HG02870 (cell line): ENCODE data around the gene PKN2.
A peak's percentile ranks its signal among the peaks of the same experiment; 100 is the strongest.

Source experiments
- ATAC-seq: cut with Tn5 transposase; IDR thresholded peaks from one replicate; pipeline ENCODE4 v1.9.1; 2021; ENCODE audit warnings: mild to moderate bottlenecking, moderate library complexity; ENCODE audit not compliant: unreplicated experiment

Gene PKN2

GRCh38 chr1:88683541-88684481 is at the start of gene PKN2:
TSS of gene PKN2 (plus strand) at chr1:88684273. CDS start at chr1:88684581, 308 bp downstream.
- ATAC-seq = peak; percentile 86

- no peak for ATAC-seq
Measured at GRCh38 chr1:88634538-88634937, 49.5 kb upstream of the PKN2 start.

GRCh38 chr1:88640060-88640459 is 44.0 kb upstream of the PKN2 start:
- no peak for ATAC-seq

DNA sequence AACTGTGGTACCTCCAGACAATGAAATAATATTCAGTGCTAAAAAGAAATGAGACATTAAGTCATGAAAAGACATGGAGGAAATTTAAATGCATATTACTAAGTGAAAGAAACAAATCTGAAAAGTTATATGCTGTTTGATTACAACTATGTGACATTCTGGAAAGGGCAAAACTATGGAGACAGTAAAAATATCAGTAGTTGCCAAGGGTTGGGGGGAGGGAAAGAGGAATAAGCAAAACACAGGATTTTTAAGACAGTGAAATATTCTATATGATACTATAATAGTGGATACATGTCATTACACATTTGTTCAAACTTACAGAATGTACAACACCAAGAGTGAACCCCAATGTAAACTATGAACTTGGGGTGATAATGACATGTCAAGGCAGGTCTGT is 38.2 kb upstream of the PKN2 start:
- no peak for ATAC-seq

DNA sequence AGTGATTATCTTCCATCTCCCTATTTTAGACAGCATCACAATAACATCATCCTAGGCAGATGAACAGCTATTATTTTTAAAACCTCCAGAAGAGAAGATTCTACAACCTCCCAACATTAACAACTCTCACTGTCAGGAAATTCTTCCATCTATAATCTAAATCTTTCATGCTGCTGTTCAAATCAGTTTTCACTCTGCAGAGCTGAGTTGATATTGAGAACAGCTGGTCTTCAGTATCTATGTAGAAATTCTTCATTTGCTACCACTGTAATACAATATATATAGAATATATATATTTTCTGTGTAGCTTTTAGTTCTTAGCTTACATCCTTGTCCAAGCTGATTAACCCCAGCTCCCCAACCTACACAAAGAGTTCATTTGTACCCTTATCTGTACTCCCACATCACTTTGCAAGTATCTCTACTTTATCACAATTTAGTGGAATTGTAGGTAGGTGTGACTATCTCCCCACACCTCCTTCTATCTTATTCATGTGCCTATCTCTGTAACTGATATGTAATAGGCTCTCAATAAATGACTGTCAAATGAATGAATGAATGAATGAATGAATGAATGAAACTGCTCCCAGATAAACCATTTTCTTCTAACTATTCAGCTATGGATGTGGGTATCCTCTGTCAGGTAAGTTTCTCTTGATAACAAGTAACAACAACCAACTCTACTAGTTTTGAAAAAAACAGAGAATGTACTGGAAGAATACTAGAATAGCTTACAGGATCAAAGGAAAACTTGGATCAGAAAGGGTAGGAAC is 37.4 kb upstream of the PKN2 start:
- no peak for ATAC-seq

DNA sequence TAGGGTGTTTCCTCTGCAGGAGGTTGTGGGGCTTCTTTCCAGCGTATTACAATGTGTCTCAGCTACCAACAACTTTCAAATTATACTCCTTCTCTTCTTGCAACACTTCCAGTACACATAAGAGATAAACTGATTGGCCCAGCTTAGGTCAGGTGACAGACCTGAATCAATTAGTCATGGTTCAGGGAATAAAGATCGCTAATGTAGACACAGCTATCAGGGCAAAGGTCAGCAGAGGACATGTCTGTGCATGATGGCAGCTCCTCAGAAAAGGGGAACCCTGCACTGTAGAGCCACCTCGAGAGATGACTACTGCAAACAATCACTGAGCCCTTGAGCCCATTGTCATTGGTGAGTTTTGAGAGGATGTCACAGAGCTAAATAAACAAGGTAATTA is 36.8 kb upstream of the PKN2 start:
- peak; percentile 82 for ATAC-seq

DNA sequence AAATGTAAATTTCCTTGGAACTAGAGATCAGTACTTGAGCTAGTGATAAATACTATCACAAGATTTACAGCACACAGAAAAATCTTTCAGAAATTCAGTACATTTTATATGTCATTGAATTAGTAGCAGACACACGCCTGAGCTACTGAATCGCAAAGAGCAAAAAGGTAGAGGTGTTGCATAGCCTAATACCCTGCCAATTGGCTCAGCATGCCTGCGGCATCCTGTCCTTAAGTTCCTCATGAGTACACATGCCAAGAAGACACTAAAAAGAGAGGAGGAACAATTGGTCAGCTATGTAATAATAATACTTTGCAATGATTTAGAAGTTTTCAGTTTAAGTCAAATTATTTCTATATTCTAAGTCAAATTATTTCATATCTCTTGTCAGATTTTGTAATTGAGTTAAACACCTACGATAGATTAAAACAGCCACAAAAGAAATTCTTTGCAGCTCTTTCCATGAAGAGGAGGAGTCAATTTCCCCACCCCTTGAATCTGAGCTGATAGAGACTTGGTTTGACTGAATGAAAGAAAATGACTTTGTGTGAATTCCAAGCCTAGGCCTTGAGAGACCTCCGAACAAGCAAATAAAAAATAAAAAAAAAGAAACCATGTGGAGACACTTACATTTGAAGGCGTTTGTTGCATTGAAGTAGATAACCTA is 36.2 kb upstream of the PKN2 start:
- no peak for ATAC-seq

- no peak for ATAC-seq
Measured at GRCh38 chr1:88648706-88649105, 35.4 kb upstream of the PKN2 start.

GRCh38 chr1:88649932-88650331 is 34.1 kb upstream of the PKN2 start:
- no peak for ATAC-seq

DNA sequence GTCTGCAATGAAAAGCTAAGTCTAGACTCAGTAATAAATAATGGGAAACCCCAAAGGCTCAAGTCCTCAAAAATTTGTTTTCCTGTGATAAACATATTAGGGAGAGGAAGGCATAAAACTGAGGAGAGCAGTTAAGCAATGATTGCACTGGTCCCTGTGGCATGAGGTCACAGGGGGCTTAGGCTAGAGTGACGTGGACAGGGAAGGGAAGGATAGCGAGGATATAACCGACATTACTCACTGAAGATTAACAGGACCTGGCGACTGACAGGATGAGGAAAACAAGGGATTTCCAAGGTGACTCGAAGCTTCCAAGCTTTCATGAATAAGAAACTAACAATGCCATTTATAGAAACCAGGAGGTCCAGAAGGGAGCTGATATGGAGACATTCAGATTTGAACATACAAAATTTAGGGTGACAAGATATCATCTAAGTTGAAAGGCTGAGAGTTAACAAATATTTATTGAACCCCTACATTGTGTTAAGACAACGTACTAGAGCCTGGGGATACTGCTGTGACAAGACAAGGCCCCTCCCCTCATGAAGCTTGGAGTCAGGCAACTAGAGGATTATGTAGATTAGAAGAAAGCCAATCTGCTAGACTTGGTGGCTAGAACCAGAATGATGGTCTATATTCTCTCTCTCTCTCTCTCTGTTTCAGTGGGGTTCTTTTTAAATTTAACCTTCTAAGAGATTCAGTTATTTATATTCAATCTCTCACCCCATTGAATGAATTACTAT is 33.2 kb upstream of the PKN2 start:
- ATAC-seq = no peak

DNA sequence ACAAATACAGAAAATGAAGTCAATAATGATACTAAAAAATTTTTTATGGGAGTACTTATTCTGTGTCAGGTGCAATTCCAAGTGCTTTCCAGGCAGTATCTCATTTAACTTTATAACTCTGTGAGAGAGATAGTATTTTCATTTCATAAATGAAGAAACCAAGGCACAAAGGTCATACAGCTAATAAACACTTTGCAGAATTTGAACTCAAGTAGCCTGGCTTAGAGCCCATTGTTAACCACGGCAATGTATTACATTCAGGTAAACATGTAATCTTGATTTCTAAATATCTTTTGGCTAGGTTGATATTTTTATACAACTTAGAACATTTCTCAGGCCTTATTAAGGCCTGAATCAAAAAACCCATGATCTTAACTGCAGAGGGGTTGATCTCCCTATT is 28.9 kb upstream of the PKN2 start:
- ATAC-seq = no peak

DNA sequence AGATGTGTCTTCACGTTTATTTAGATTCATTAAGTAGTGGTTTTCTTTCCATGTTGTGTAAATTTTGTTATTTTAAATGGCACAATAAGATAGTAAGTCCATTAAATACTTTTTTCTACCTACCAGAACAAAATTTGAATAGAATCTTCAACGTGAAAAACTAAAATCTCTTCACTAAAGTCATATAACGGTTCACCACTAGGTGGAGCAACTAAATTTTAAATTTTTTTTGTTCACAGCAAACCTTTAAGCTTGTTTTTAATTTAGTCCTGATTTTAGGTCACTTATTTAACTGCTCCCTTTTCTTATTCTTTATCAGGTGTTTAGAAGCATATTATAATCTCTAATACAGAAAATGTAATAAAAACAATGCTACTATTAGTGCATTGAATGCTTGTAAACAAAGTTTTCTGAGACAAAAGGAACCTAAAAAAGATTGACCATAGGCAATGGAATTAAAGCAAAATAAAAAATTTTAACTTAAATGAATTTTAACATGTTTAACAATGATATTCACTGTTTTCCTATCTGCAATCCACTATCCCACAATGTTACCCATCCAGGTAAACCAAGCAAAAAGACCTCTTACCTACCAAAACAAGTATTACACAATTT is 28.3 kb upstream of the PKN2 start:
- ATAC-seq = no peak

DNA sequence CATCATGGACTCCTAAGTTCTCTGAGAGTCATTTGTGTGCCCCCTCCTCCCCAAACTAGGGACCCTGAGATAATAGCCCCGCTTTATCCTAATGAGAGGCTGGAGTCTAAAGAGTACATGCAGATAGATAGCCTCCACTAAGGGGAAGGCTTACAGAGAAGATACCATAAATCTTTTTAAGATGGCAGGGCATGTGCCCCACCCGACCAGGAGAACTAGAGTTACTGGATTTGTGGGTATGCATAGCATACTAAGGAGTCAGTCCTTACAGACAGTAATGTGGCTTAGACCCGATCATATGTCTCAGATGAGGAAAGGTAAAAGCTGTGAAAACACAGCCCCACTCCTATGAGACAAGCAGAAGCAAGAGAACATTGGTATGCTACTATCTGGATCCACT is 25.7 kb upstream of the PKN2 start:
- no peak for ATAC-seq

GRCh38 chr1:88659552-88659951 is 24.5 kb upstream of the PKN2 start:
- no peak for ATAC-seq

GRCh38 chr1:88661188-88661587 is 22.9 kb upstream of the PKN2 start:
- no peak for ATAC-seq

- ATAC-seq = no peak
Measured at GRCh38 chr1:88661951-88662699, 21.9 kb upstream of the PKN2 start.

- ATAC-seq = no peak
Measured at GRCh38 chr1:88662723-88663122, 21.4 kb upstream of the PKN2 start.

DNA sequence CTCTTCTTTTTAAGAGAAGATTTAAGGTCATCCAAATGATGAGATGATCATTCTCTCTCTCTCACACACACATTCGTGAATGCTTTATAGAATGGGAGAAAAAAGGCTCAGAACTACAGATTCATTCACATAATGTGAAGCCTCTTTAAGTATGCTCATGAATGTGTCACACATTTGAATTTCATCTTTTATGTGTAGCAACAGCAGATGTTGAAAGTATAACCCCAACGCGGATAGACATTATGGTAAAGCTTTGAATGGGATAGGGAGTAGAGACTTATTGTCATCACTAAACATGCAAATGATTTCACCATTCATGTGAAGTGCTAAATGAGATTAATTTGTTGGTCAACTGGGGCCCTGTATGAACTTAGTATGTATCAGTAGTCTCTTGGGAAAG is 15.7 kb upstream of the PKN2 start:
- no peak for ATAC-seq

GRCh38 chr1:88670462-88670861 is 13.6 kb upstream of the PKN2 start:
- no peak for ATAC-seq

GRCh38 chr1:88673446-88673845 is 10.6 kb upstream of the PKN2 start:
- ATAC-seq = no peak
